Activated CD4-positive, CD25-positive, alpha-beta regulatory T cell treated with anti-CD3 and anti-CD28 coated beads, Interleukin-2, amount 50 U/mL, for 72 hours (primary cell): ENCODE results near the gene GTF3C4.
"Not testable (repeated sequence)": the region's sequence is repeated elsewhere in the genome, so short reads cannot be mapped to it uniquely, and the experiment has no call there.

Source experiments
- DNase-seq: peaks from one replicate; pipeline ENCODE4 v3.0.0; 2021

Gene GTF3C4

DNA sequence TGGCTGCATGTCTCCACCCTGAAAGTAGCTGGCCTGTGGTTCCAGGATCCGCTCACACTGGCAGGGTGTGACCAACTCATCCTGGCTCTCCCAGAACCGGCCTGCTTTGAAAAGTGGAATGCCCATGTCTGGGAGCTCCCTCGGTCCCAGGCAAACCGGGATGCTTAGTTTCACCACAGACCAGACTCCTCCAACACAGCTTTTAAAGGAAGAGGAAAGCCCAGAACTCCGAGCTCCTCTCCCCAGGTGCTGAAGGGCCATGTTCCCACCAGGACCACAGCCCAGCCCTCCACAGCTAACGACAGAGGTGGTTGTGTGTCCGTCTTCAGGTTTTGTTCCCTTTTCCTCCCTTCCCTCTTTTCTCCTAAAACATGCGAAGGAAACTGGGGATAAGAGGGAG is 38.0 kb downstream of the GTF3C4 start:
- DNase-seq, result no peak

DNA sequence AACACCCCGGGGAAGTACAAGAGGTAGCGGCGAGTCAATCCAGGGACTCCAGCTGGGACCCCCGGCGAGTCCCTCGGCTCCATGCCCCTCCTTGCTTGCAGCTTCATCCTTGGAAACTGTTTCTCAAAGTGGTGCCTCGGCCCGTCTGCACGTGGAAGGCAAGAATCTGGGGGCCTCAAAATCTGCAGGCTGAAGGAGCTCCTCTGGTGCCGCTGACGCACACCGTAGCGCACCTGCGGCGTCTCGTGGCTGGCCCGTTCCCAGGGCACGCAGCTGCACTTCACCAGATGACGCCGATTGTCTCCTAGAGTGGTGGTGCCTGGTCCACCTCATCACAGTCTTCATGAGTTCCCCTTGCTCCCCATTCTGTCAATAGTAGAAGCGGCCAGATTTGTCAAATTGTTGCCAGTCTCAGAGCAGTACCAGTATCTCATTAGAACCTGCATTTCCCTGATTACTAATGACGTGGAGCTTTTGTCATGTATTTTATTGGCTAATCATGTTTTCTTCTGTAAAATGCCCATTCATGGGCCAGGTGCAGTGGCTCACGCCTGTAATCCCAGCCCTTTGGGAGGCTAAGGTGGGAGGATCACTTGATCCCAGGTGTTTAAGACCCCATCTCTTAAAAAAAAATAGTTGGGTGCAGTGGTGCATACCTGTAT is 38.6 kb downstream of the GTF3C4 start:
- DNase-seq, result no peak

DNA sequence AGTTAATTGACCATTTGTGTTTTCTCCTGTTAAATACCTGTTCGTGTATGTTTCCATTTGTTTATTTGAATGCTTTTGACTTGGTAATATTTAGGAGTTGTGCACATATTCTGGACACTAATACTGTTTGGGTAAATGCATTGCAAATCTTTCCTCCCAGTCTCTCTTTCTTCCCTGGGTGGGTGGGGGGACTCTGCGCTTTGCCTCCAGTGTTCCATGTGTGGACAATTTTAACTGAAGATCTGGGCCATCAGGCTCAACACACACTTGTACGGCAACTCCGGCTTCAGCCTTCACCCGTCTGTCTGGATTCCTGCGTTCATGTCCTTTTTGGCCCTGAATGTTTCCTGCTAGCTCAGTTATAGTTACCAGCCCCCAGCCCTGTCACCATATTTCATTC is 40.1 kb downstream of the GTF3C4 start:
- no peak for DNase-seq

DNA sequence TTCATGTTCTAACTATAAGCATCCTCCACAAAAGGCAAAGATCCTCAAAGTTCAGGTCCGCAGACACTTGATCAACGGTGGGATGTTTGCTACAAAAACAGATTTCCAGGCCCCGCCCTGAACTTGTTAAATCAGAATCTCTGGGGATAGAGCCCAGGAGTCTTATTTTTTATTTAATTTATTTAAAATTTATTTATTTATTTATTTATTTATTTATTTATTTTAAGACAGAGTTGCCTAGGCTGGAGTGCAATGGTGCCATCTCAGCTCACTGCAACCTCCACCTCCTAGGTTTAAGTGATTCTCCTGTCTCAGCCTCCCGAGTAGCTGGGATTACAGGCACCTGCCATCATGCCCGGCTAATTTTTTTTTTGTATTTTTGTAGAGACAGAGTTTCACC is 40.9 kb downstream of the GTF3C4 start:
- DNase-seq, result not testable (repeated sequence)

DNA sequence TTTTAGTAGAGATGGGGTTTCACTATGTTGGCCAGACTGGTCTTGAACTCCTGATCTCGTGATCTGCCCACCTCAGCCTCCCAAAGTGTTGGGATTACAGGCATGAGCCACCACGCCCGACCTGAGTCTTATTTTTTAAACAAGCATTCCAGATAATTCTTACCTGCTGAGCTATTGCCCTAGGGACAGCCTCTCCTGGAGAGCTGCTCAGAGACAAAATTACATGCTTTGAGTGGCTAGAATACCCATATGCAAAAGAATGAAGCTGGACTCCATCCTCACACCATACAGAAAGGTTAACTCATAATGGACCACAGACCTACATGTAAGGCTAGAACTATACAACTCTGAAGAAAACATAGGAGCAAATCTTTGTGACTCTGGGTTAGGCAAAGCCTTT is 41.6 kb downstream of the GTF3C4 start:
- DNase-seq, result no peak

DNA sequence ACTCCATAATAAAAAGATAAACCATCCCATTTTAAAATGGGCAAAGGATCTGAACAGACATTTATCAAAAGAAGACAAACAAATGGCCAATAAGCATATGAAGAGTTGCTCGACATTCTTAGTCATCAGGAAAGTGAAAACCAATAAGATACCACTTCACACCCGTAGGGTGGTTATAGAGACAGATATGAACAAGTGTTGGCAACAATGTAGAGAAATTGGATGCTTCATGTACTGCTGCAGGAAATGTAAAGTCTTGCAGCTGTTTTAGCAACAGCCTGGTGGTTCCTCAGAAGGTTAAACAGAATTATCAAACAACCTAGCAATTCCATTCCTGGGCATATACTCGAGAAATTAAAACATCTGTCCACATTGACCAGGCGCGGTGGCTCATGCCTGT is 42.5 kb downstream of the GTF3C4 start:
- DNase-seq, result no peak

DNA sequence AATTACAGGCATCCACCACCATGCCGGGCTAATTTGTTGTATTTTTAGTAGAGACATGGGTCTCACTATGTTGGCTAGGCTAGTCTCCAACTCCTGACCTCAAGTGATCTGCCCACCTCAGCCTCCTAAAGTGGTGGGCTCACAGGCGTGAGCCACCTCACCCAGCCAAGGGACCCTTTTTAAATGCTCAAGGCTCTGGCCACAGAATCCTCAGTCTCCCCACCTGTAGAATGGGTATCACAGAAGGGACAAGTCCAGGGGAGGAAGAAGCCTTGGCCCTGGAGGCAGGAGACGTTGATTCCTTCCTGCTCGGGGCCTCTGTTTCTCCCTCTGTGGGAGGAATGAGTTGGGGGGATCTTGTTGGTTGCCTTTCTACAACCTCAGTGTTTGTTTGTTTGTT is 45.7 kb downstream of the GTF3C4 start:
- DNase-seq, result no peak

DNA sequence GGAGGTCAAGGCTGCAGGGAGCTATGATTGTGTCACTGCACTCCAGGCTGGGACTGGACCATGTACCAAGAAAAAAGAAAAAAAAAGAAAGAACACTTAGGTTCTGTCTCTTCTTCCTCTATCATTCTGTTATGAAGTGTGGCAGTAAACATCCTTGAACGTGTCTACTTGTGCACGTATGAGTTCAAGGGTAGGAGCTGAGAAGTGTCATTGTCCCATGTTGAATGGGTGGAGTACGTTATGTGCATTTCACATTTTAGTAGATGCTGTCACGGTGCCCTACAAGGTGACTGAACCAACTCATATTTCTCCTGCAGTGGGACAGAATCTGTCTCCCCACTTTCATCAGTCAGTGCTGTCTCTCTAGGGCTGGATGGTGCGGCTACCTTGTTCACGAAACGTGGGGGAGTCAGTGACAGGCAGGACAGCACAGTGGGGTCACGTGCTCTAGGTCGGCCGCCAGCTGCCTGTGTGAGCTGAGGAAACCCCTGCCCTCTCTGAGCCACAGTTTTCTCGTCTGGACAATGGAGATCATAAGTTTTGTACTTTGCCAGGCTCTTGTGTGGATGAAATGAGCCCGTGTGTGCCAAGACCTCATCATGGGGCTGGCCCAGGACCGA is 47.2 kb downstream of the GTF3C4 start:
- DNase-seq, result no peak

DNA sequence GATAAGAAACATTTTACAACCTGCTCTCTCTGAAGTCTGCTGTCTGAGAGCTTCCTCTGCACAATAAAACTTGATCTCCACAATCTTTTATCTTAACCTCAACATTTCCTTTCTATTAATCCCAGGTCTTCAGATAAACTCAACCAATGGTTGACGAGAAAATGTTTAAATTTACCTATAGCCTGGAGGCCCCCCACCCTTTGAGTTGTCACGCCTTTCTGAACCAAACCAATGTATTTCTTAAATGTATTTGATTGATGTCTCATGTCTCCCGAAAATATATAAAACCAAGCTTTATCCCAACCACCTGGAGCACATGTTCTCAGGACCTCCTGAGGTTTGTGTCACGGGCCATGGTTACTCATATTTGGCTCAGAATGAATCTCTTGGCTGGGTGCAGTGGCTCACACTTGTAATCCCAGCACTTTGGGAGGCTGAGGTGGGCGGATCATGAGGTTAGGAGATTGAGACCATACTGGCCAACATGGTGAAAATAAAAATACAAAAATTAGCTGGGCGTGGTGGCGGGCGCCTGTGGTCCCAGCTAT is 48.2 kb downstream of the GTF3C4 start:
- not testable (repeated sequence) for DNase-seq

DNA sequence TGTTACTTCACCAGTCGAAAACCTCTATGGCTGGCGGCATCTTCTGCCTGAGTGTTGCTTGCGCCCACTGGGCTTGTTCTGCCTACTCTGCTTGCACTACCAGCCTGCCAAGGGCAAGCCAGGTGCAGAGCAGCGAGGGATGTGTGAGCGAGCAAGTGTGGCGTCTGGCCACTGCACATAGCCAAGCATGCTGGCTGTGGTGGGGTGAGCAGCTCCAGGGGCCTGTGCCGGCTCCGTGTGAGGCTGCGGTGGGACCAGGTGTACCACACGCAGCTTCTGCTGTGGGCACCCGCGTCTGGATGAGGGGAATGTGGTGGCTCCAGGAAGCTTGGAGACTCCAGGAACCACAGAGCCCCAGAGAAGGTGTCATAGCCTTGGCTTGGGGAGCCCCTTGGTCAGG is 51.4 kb downstream of the GTF3C4 start:
- no peak for DNase-seq

DNA sequence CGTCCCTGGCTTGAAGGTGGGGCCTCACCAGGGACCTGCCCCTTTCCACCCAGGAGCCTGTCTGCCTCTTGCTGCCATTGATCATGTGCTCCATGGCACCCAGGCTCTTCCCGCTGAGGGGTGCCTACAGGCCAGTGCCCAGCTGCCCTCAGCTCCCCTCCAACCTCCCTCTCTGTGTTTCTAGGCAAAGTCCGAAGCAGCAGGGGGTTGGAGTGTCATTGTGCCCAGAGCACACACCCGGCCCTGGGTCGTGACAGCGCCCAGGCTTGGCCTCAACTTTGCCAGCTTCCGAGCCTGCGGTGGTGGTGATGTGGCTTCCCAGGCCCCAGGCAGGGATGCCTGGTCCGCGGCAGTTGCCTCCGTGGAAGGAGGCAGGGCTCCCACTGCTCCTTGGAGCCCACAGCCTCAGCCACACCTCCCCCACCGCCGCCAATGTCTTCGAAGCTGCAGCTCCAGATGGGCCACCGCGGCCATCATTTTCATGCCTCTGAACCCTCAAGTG is 52.4 kb downstream of the GTF3C4 start:
- no peak for DNase-seq

DNA sequence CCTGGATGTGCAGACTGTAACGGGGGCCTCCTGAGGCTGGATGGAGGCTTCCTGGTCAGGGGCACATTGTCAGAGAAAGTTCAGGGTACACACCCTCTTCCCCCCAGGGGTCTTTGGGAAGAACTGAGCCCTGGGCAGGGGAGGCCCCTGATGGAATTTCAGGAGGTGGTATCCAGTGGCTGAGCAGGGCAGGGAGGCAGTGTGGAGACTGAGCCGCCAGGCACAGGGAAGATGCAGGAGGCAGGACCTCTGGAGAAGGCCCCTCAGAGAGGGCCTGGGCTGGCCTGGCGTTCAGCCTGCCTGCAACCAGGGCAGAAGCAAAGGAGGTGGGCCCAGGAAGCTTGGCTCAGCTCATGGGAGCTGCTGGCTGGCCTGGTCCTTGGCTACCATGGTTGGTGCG is 53.5 kb downstream of the GTF3C4 start:
- DNase-seq, result no peak

DNA sequence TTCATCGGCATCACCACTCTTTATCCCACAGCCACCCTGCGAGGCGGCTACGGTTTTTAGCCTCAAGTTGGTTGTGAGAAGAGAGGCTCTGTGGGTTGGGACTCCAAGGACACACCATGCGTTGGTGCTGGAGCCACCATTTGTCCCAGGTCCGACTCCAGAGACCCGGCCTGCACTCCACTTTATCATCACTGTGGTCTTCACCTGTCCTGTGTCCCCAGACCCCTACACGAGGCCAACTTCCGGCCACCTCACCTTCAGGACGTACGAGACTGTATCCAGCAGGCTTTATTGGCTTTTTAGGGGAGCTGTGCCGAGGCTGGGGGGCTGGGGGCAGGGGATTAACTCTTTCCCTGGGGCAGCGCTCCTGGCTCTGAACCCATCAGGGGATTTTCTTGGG is 55.0 kb downstream of the GTF3C4 start:
- DNase-seq, result no peak

DNA sequence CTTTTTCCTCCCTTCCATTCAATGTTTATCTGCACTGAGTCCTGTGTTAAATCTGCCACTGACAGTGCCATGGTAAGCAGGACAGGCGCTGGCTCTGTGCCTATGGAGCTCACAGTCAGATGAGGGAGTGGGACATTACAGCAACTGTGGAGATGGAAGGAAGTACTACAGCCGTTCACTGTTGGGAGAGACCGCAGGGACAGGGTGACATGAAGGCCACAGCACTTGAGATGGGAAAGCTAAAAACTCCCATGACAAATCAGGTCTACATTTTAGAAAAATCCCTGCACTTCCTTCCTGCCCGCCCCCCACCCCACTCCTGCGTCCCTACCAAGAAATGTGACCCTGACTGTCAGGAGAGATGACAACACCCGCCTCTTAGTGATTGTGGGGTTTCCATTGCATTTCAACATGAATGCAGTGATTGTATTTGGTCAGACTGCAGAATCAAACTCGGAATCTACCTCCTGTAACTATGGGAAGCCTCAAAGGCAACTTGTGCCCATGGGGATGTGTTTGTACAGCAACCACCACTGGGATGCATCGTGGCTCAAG is 56.4 kb downstream of the GTF3C4 start:
- DNase-seq, result no peak

DNA sequence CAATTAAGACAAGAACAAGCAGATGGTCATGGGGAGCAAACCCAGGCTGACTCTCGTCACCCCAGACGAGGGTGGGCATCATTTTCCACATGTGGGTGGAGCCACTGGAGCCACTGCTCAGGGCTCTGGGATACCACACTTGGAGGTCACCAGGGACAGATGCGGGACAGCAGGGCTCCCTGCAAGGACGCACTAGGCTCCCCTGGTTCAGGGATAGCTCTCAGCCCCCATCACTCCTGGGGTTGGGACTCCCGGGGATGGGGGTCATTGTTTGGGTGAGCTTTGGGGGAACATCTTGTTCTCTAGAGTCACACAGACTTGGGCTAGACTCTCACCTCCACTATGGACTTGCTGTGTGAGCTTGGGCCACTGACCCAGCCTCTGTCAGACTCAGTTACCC is 57.8 kb downstream of the GTF3C4 start:
- DNase-seq, result no peak

DNA sequence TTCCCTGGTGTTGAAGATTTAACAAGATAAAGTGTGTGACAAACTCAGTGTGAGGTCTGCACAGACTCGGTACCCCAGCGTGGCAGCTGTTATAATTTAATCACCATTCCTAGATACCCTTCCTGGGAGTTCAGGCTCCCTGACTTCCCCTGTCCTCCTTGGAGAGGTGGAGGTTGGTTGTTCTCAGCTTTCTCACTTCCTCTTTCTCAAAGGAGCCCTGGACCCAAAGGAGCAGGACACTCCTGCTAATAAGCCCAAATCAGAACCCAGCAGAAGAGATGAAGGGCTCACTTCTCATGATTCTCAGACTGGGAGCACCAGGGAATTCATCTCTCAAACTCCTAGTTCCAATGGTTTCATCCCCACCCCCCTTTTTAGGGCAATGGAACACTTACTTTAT is 58.2 kb downstream of the GTF3C4 start:
- no peak for DNase-seq

DNA sequence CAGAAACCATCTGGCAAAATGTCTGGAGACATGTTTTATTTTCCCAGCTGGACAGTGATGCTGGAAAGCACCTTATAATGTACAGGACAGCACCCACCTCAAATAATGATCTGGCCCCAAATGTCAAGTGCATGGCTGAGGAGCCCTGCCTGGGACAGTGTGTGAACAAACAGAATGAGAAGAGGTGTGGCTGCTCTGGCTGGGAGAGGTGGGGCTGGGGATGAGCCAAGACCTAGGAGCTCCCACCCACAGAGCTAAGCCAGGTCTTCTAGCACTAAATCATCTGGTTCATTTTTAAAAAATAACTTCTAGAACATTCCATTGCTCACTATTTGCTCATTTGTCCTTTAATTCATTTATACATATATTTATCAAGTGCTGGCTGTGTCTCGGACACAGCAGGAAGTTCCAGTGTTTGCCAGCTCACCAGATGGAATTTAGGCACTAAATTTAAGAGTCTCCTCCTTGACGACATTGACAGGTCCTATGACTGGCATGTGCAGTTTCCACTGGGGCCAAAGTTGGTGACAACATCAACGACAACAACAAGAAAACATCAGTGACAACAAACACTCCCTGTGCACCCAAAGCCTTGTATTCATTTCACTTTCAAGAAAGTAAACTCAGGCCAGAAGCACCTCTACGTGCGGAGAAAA is 59.1 kb downstream of the GTF3C4 start:
- no peak for DNase-seq

DNA sequence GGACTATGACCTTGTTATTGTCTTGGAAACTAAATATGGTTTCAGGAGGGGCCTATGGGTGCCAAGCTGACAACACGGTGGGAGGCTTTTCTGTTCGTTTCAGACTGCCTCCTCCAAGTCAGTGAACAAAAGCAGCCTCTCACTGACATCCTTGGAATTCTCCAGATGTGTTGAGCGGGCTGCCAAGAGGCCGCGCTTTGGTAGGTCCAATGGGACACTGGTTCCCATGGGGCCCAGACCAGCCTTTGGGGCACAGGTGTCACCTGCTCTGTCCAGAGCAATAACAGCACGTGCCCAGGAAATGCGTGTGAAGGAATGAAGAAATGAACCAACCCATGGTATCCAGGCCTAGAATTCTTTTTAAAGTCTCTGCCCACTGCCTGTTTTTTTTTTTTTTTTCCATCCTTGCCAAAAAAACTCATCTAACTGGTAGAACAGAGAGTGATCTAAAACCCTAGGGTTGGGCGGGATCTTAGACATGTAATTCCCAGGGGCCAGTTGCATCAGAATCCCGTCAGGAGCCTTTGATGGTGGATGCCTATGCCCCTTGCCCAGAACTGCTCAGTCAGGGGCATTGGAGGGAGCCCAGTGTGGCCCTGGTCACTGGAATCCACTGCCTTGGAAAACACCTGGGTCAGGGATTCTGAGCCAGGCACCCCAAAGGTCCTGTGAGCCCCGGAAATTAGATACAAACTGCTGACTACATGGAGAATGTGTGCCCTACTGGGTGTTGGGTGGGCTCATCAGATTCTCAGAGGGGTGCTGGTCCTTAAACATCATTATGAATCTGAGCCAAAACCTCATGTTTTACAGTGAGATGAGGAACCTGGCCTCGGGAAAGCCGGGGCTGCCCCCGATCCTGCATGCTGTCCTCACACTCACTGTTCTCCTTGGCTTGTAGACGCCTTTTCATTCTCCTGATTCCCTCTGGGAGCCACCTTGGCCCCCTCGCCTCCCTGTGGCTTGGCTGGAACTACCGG is 60.1 kb downstream of the GTF3C4 start:
- no peak for DNase-seq

DNA sequence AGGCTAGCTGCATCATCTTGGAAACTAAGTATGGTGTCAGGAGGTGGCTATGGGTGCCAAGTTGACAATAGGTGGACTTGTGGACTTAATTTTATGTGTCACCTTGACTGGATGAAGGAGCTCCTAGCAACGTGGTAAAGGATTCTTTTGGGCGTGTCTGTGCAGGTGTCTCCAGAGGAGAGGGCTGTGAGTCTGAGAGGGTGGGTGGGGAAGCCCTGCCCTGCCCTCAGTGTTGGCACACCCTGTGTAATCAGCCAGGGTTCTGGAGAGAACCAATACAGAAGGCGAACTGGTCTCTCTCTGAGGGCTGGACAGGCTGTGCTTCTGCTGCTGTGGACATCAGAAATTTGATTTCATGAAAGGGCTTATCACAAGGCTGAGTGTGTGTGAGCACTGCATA is 61.0 kb downstream of the GTF3C4 start:
- DNase-seq, result no peak

DNA sequence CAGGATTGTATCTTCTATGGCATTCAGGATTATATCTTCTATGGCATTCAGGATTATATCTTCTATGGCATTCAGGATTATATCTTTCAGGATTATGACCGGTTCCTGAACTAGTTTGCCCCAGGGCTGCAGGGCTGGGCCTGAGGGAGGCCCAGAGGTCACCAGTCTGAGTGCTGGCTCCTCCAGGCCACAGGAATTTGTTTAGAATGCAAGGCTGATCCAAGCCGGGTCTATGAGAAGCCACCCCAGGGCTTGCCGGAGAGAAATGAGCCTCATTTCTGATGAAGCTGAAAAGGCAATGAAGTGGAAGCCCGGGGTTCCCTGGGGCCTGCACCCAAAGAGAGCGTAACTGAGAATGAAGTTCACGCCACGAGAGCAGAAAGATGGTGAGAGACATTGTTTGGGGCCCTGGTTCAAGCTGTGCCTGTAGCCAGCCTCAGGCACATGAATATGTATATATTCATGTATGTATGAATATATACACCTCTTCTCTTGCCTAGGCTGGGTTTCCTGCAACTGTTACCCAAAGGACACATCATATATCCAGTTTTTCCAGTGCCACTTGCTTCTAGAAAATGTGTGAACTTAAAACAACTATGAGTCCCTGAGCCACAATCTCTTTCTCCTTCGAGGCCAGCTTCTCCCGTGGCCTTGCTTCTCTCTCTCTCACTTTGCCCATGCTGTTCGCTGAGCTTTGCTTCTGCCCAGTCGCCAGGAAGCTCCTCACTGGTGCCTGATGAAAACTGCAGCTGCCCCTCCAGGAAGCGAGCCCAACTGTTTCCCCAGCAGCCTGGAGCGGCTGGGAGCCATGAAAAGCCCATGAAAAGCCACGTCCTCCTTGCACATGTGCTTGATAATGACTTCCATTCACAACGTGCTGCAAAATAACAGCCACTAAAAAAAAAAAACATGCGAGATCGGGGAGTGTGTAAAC is 62.3 kb downstream of the GTF3C4 start:
- no peak for DNase-seq

DNA sequence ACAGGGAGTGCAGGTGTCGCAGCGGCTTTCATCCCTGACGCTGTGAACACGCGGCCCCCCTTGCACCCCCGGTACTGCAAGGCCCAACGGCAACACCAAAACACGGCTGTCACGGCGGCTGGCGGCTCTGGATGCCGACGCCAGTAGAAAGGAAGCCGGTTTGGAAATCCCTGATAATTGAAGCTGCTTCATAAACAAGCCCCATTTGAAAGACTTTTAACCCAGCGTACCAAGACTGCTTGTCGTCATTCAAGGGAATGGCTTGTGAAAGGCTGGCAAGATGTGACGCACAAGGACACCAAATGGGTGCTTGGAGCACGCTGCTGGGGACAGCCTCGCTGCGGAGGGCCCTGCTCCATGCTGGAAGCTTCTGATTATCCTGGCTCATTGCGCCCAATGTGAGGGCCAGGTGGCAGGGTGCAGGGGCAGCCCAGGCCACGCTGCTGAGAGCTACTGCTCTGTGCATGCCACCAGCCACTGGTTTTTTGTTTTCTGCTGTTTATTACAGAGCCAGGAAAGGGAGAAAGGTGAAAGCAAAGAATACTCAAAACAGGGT is 63.1 kb downstream of the GTF3C4 start:
- no peak for DNase-seq
